Stimulated activated naive CD8-positive, alpha-beta T cell treated with anti-CD3 and anti-CD28 coated beads, Interleukin-15, Interleukin-2, amounts not matched to agents 100 U/mL and 50 U/mL, for 24 hours (primary cell): ENCODE results near the gene UBE2L3.
A peak's percentile ranks its signal among the peaks of the same experiment; 100 is the strongest.
"Not testable (repeated sequence)": the region's sequence is repeated elsewhere in the genome, so short reads cannot be mapped to it uniquely, and the experiment has no call there.

ENCODE experiments used
- ATAC-seq: fragments of 150-1000 bp; cut with Tn5 transposase; one replicate; pipeline ENCODE4 v1.10.0; 2021
- DNase-seq: peaks from one replicate; pipeline ENCODE4 v3.0.0; 2021

UBE2L3 gene

GRCh38 chr22:21628386-21629254 lies 61.1 kb downstream of the UBE2L3 start:
- ATAC-seq (peak; percentile 6), DNase-seq (peak; percentile 11)

- ATAC-seq: peak; percentile 81
- DNase-seq: peak; percentile 98
Observed at GRCh38 chr22:21629255-21630149, 62.0 kb downstream of the UBE2L3 start, which contains the start of gene YDJC. TSS of gene YDJC (minus strand) at chr22:21630022. CDS start at chr22:21630014, 8 bp downstream.

GRCh38 chr22:21631025-21631424 lies 63.5 kb downstream of the UBE2L3 start:
- DNase-seq (no peak), ATAC-seq (no peak)

- ATAC-seq: peak; percentile 7
- peak; percentile 69 for DNase-seq
Observed at GRCh38 chr22:21632237-21632895, 64.9 kb downstream of the UBE2L3 start, which contains the start of gene CCDC116. TSS of gene CCDC116 (plus strand) at chr22:21632760. CDS start at chr22:21633182, 422 bp downstream.

GRCh38 chr22:21632931-21633330 lies 65.4 kb downstream of the UBE2L3 start:
- ATAC-seq: no peak

GRCh38 chr22:21633481-21633880 lies 66.0 kb downstream of the UBE2L3 start:
- ATAC-seq (no peak), DNase-seq (no peak)

More at GRCh38 chr22:21632931-21633330, 65.4 kb downstream of the UBE2L3 start:
- DNase-seq: no peak

GRCh38 chr22:21634081-21634480 lies 66.6 kb downstream of the UBE2L3 start:
- DNase-seq (no peak), ATAC-seq (no peak)

GRCh38 chr22:21634844-21635243 lies 67.3 kb downstream of the UBE2L3 start:
- DNase-seq (no peak), ATAC-seq (no peak)

GRCh38 chr22:21635771-21636510 lies 68.4 kb downstream of the UBE2L3 start:
- ATAC-seq (no peak), DNase-seq (no peak)

- ATAC-seq (no peak), DNase-seq (no peak)
Observed at GRCh38 chr22:21636629-21637218, 69.2 kb downstream of the UBE2L3 start.

- DNase-seq, ATAC-seq: not testable (repeated sequence)
Observed at GRCh38 chr22:21637450-21637849, 69.9 kb downstream of the UBE2L3 start.

- DNase-seq: no peak
- no peak for ATAC-seq
Observed at GRCh38 chr22:21639359-21639758, 71.8 kb downstream of the UBE2L3 start.

- ATAC-seq (no peak), DNase-seq (no peak)
Observed at GRCh38 chr22:21640810-21641209, 73.3 kb downstream of the UBE2L3 start.

- DNase-seq: no peak
- ATAC-seq: no peak
Observed at GRCh38 chr22:21641417-21641788, 73.9 kb downstream of the UBE2L3 start.

GRCh38 chr22:21641789-21642583 lies 74.5 kb downstream of the UBE2L3 start, which contains the start of gene SDF2L1:
TSS of gene SDF2L1 (plus strand) at chr22:21642302. CDS start at chr22:21642337, 35 bp downstream.
- DNase-seq (peak; percentile 98), ATAC-seq (peak; percentile 98)

- ATAC-seq: peak; percentile 34
Observed at GRCh38 chr22:21642584-21643448, 75.3 kb downstream of the UBE2L3 start.

GRCh38 chr22:21643533-21644357 lies 76.2 kb downstream of the UBE2L3 start:
- ATAC-seq: no peak
- DNase-seq: no peak

More at GRCh38 chr22:21642584-21643448, 75.3 kb downstream of the UBE2L3 start:
- peak; percentile 75 for DNase-seq

- ATAC-seq, DNase-seq: not testable (repeated sequence)
Observed at GRCh38 chr22:21645513-21645912, 78.0 kb downstream of the UBE2L3 start.
